CD4-positive, CD25-positive, alpha-beta regulatory T cell (primary cell): ENCODE measurements around the gene MRTFB. TPM values are rescaled to one million over a fixed set of nuclear protein-coding genes. Genes with fewer than 3 reads are reported as not detected.

Source experiments
- ATAC-seq, 2 donors: fragments of 150-1000 bp; cut with Tn5 transposase; one replicate each; pipeline ENCODE4 v1.10.0; 2021; ENCODE audit warnings: low read depth in 2 of 2, moderate number of reproducible peaks in 2 of 2, moderate library complexity in 1 of 2
- DNase-seq, 3 donors: peaks; one replicate each; pipeline versions ENCODE4 v3.0.0 to v3.0.0-alpha.2; 2012 to 2022; ENCODE audit warnings: mixed read lengths in 1 of 3
- H3K27ac ChIP-seq: one replicate; pipeline ENCODE4 v1.7.0; 2013; ENCODE audit warnings: mild to moderate bottlenecking, low read length; ENCODE audit not compliant: insufficient read depth, poor library complexity, severe bottlenecking
- H3K27me3 ChIP-seq: one replicate; pipeline ENCODE4 v1.7.0; 2013; ENCODE audit warnings: low read length; ENCODE audit not compliant: control insufficient read depth, insufficient read depth
- H3K36me3 ChIP-seq: one replicate; pipeline ENCODE4 v1.7.0; 2013; ENCODE audit warnings: mild to moderate bottlenecking, low read length, moderate library complexity; ENCODE audit not compliant: control insufficient read depth, insufficient read depth
- H3K4me1 ChIP-seq: 2 replicates; pipeline ENCODE4 v1.7.0; 2013; ENCODE audit warnings: mild to moderate bottlenecking, low read length; ENCODE audit not compliant: insufficient read depth, control insufficient read depth, poor library complexity, severe bottlenecking
- H3K4me3 ChIP-seq: one replicate; pipeline ENCODE4 v1.7.0; 2013; ENCODE audit warnings: low read depth, mild to moderate bottlenecking, low read length, moderate library complexity
- H3K9me3 ChIP-seq, 2 experiments: 1 replicate in 1 of 2; 2 replicates in 1 of 2; pipeline ENCODE4 v1.7.0; 2013; ENCODE audit warnings: low read length in 2 of 2, mild to moderate bottlenecking in 1 of 2, moderate library complexity in 1 of 2; ENCODE audit not compliant: control insufficient read depth in 2 of 2
- H3K27ac Mint-ChIP-seq, 3 donors: one replicate each; pipeline ENCODE4 v1.8.0; 2020 to 2022; ENCODE audit warnings: mild to moderate bottlenecking in 3 of 3, mixed read lengths in 3 of 3, moderate library complexity in 2 of 3
- H3K27me3 Mint-ChIP-seq: one replicate; pipeline ENCODE4 v1.8.0; 2022; ENCODE audit warnings: mild to moderate bottlenecking, mixed read lengths
- H3K36me3 Mint-ChIP-seq: one replicate; pipeline ENCODE4 v1.8.0; 2020; ENCODE audit warnings: mixed read lengths
- H3K4me1 Mint-ChIP-seq, 4 donors: one replicate each; pipeline ENCODE4 v1.8.0; 2020 to 2022; ENCODE audit warnings: mixed read lengths in 4 of 4, mild to moderate bottlenecking in 1 of 4
- H3K4me3 Mint-ChIP-seq, 4 donors: one replicate each; pipeline ENCODE4 v1.8.0; 2020 to 2022; ENCODE audit warnings: mild to moderate bottlenecking in 4 of 4, mixed read lengths in 4 of 4, moderate library complexity in 3 of 4
- H3K9me3 Mint-ChIP-seq, 7 donors: one replicate each; pipeline ENCODE4 v1.8.0; 2020 to 2022; ENCODE audit warnings: mixed read lengths in 7 of 7, mild to moderate bottlenecking in 3 of 7, moderate library complexity in 2 of 7
- polyA plus RNA-seq, 4 donors: library from polyadenylated mRNA; unstranded; fragments of 300-500 nt; fragmentation: Illumina TruSeq; gene quantifications; one replicate each; pipeline ENCODE4 v1.2.3, GENCODE V29; 2021
- total RNA-seq: library from RNA; stranded (reverse); gene quantifications from one replicate; pipeline ENCODE4 v1.2.3, GENCODE V29; 2022

Gene MRTFB
- total and polyA plus RNA-seq, 5 donors from 2014 or later: 3.2 to 21.9 (median 4.4) TPM

DNA sequence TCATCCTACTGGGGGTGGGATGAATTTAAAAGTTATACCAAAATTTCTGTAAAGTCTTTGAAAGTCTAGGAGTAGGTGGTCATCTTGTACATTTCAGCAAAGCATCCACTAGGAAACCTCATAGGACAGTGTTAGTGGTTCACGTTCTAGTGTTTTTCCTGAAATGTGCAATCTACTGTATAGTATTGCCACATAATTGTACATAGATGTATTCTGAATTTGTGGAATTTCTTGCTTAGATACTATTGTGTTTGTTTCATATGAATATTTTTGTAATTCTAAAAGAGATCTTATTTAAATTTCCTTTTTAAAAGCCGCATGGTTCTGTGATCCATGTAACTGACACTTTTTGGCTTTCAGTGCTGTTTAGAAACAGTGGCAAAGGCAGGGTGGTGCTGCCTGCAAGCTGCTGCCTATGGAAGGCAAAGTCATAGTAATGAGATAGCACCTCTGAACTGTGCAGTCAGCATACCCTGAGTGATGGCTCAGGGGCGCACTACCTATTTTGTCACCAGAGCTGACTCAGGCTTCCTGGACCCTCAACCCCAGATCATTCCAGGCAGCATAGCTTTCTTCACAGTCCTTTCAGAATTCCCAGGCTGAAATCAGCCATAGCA, 193.3 kb downstream of the MRTFB start:
- Histone ChIP-seq H3K4me3 (no peak overlapping the region), H3K9me3 (peaks cover under 1 to 3% of the 10 kb centered on the region in 2 experiments), H3K27ac (no peak overlapping the region), H3K27me3 (peaks cover under 1% of the 10 kb centered on the region), H3K4me1 (no peaks in the 10 kb centered on the region), H3K36me3 (peaks cover 29% of the 10 kb centered on the region)
- DNase-seq (no peak), ATAC-seq (no peak)
- Mint-ChIP-seq H3K36me3 (peaks cover 51% of the 10 kb centered on the region), H3K9me3 (peaks cover 0 to 8% (median 3%) of the 10 kb centered on the region in 7 donors), H3K27ac (no peak overlapping the region), H3K27me3 (no peaks in the 10 kb centered on the region), H3K4me1 (no peaks in the 10 kb centered on the region), H3K4me3 (no peak overlapping the region)

DNA sequence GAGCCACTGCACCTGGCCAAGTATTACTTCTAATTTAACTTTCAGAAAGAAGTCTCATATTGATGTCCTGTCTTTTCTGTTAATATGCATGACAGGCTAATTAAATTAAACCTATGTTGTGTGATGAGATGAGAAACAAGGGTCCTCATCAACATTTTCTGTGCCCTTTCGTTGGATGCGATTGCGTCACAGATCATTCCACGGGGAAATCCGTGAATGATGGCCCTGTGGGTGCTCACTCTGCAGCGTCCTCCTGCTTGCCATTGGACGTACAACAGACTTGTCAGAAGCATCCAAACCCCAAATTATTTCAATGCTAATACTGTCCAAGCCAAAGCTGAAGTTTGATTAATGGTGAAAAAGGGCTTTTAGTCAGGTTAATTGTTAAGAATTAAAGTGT, 197.0 kb downstream of the MRTFB start:
- ATAC-seq: no peak
- H3K9me3 ChIP-seq: peaks cover 9 to 12% of the 10 kb centered on the region in 2 experiments
- Mint-ChIP-seq H3K4me3 (no peak overlapping the region), H3K27ac (no peak overlapping the region), H3K9me3 (peaks cover 0 to 20% (median 6%) of the 10 kb centered on the region in 7 donors), H3K4me1 (no peaks in the 10 kb centered on the region), H3K36me3 (peaks cover 40% of the 10 kb centered on the region), H3K27me3 (peaks cover 4% of the 10 kb centered on the region)
- H3K27me3 ChIP-seq: peaks cover 3% of the 10 kb centered on the region
- H3K27ac ChIP-seq: no peak overlapping the region
- DNase-seq: no peak
- H3K36me3 ChIP-seq: peaks cover 2% of the 10 kb centered on the region
- H3K4me1 ChIP-seq: no peaks in the 10 kb centered on the region
- no peak overlapping the region for H3K4me3 ChIP-seq

DNA sequence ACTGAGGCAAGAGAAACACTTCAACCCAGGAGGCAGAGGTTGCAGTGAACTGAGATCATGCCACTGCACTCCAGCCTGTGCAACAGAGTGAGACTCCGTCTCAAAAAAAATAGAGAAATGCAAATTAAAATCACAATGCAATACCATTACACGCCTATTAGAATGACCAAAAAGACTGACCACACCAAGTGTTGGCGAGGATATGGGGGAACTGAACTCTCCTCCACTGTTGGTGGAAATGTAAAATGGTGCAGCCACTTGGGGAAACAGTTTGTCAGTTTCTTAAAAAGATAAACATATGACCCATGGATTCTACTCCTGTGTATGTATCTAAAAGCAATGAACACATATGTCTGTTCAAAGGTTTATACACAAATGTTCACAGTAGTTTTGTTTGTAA, 204.8 kb downstream of the MRTFB start:
- peaks cover 0 to 3% (median 0%) of the 10 kb centered on the region in 7 donors for H3K9me3 Mint-ChIP-seq
- H3K4me1 ChIP-seq: no peaks in the 10 kb centered on the region
- no peak overlapping the region for H3K4me3 Mint-ChIP-seq
- no peak for DNase-seq
- H3K27me3 Mint-ChIP-seq: peaks cover 48% of the 10 kb centered on the region
- H3K9me3 ChIP-seq: no peaks in the 10 kb centered on the region
- no peaks in the 10 kb centered on the region for H3K36me3 Mint-ChIP-seq
- ATAC-seq: no peak
- H3K27me3 ChIP-seq: no peaks in the 10 kb centered on the region
- no peak overlapping the region for H3K4me3 ChIP-seq
- no peaks in the 10 kb centered on the region for H3K36me3 ChIP-seq
- no peak overlapping the region for H3K27ac ChIP-seq
- H3K4me1 Mint-ChIP-seq: no peaks in the 10 kb centered on the region
- H3K27ac Mint-ChIP-seq: no peak overlapping the region

DNA sequence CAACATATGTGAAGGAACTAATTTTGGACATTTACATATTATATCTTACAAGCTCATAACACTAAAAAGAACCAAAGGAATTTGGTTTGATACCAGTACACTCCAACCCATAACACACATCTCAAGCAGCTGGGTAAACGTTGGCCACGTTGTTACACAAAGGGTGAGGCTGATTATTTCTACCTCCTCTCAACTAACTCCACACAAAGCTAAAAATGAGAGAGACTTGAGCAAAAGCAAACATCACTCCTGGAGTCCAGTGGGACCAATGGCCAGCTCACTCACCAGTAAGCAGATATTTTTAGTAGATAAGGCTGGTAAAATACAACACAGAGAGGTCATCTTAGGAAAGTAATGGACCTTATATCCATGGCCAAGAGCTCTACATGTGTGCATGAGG, 207.6 kb downstream of the MRTFB start:
- Mint-ChIP-seq H3K36me3 (no peaks in the 10 kb centered on the region), H3K4me3 (no peak overlapping the region)

DNA sequence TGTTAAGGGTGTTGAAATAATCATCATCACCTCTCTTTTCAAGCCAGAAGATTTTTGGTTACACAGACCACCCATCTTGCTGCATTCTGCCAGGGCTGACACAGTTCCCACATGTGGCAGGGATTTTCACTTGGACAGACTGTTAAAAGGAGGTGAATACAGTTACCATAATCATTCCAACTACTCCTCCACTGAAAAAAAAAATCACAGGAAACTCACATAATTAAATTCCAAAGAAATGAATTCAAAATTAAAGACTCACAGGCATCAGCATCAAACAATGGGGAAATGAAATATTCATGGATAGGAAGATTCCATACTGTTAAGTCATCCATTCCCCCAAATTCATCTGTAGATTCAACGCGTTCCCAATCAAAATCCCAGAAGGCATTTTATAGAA, 209.4 kb downstream of the MRTFB start:
- Histone ChIP-seq H3K9me3 (no peaks in the 10 kb centered on the region), H3K4me3 (no peak overlapping the region), H3K4me1 (peaks cover 4% of the 10 kb centered on the region), H3K27ac (no peak overlapping the region), H3K36me3 (no peaks in the 10 kb centered on the region), H3K27me3 (no peaks in the 10 kb centered on the region)
- Mint-ChIP-seq H3K9me3 (no peaks in the 10 kb centered on the region), H3K27ac (no peak overlapping the region), H3K27me3 (peaks cover 33% of the 10 kb centered on the region), H3K4me1 (peaks cover 7 to 13% (median 8%) of the 10 kb centered on the region in 4 donors), H3K36me3 (no peaks in the 10 kb centered on the region), H3K4me3 (peak overlapping the region in 1 of 4 donors; percentile 21)
- ATAC-seq: no peak
- no peak for DNase-seq

More for the DNA sequence above, 207.6 kb downstream of the MRTFB start:
- no peaks in the 10 kb centered on the region for H3K36me3 ChIP-seq
- H3K27ac ChIP-seq: no peak overlapping the region
- Mint-ChIP-seq H3K27ac (no peak overlapping the region), H3K9me3 (no peaks in the 10 kb centered on the region), H3K4me1 (no peaks in the 10 kb centered on the region), H3K27me3 (peaks cover 41% of the 10 kb centered on the region)
- H3K4me3 ChIP-seq: no peak overlapping the region
- H3K9me3 ChIP-seq: no peaks in the 10 kb centered on the region
- DNase-seq: no peak
- no peaks in the 10 kb centered on the region for H3K27me3 ChIP-seq
- ATAC-seq: no peak
- H3K4me1 ChIP-seq: no peaks in the 10 kb centered on the region

DNA sequence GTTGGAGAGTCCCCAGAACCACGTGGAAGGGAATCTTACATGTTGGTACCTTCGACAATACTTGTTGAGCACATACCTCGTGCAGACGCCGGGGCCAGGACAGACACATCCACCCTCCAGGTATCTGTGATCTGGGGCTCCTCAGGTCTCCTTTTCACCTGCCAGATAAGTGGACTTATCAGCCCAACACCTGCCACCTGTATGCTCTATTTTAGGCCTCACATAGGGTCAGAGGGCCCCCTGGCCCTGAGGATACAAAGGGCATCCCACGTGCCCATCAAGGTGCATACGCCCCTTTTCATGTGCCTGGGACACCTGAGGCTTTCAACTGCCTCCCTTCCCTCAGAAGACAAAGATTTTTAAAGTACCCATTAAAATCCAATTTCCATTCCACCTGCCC, 212.7 kb downstream of the MRTFB start:
- ATAC-seq: no peak
- no peak overlapping the region for H3K27ac Mint-ChIP-seq
- H3K36me3 Mint-ChIP-seq: no peaks in the 10 kb centered on the region
- Histone ChIP-seq H3K27ac (no peak overlapping the region), H3K27me3 (no peaks in the 10 kb centered on the region), H3K9me3 (peaks cover 2 to 3% of the 10 kb centered on the region in 2 experiments), H3K36me3 (no peaks in the 10 kb centered on the region), H3K4me3 (no peak overlapping the region), H3K4me1 (peaks cover 16% of the 10 kb centered on the region)
- no peak for DNase-seq
- H3K4me1 Mint-ChIP-seq: peaks cover 7 to 26% (median 15%) of the 10 kb centered on the region in 4 donors
- peaks cover 0 to 8% (median 2%) of the 10 kb centered on the region in 7 donors for H3K9me3 Mint-ChIP-seq
- H3K27me3 Mint-ChIP-seq: peaks cover 24% of the 10 kb centered on the region
- peak overlapping the region in 3 of 4 donors; percentile 34 to 95 (median 94) for H3K4me3 Mint-ChIP-seq

DNA sequence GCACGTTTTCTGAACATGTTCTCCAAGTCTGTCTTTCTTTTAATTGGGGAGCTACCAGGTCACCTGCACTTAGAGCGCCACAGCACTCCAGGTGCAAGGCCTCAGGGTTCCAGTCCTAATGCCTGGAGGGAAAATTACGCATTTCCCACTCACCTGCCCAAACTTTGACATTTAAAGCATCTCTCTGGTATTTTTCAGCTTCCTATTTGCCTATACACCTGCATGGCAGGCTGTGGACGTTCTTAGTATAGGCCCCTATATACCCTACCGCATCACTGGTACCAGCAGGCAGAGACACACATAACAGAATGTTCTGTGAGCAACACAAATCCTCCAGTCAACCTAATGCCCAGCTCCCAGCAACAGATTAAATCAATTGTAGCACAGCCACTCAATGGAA, 213.3 kb downstream of the MRTFB start:
- Mint-ChIP-seq H3K27me3 (peaks cover 25% of the 10 kb centered on the region), H3K27ac (peak overlapping the region in 1 of 3 donors; percentile 92), H3K4me3 (peak overlapping the region in 3 of 4 donors; percentile 94 to 95 (median 95)), H3K36me3 (no peaks in the 10 kb centered on the region), H3K4me1 (peaks cover 7 to 27% (median 15%) of the 10 kb centered on the region in 4 donors), H3K9me3 (peaks cover 0 to 8% (median 4%) of the 10 kb centered on the region in 7 donors)
- DNase-seq (no peak), ATAC-seq (no peak)
- no peaks in the 10 kb centered on the region for H3K27me3 ChIP-seq
- peaks cover 16% of the 10 kb centered on the region for H3K4me1 ChIP-seq
- H3K4me3 ChIP-seq: peak overlapping the region; percentile 77
- no peak overlapping the region for H3K27ac ChIP-seq
- no peaks in the 10 kb centered on the region for H3K36me3 ChIP-seq
- peaks cover 8% of the 10 kb centered on the region in 2 experiments for H3K9me3 ChIP-seq
